Neutrophil (primary cell): ENCODE measurements around the gene TNFSF13.
"Not testable (repeated sequence)": the region's sequence is repeated elsewhere in the genome, so short reads cannot be mapped to it uniquely, and the experiment has no call there.

ENCODE experiments used
- H3K27ac ChIP-seq: fragments of 200-600 bp; sonication (generic); 2 replicates; pipeline ENCODE4 v1.5.1; 2016; ENCODE audit warnings: mild to moderate bottlenecking, moderate library complexity
- H3K27me3 ChIP-seq: fragments of 200-600 bp; sonication (generic); 2 replicates; pipeline ENCODE4 v1.6.0; 2016; ENCODE audit warnings: mild to moderate bottlenecking
- H3K36me3 ChIP-seq: fragments of 200-600 bp; sonication (generic); 2 replicates; pipeline ENCODE4 v1.5.1; 2017
- H3K4me1 ChIP-seq, 2 experiments: fragments of 200-600 bp in 1 of 2; sonication (generic) in 1 of 2; 1 replicate in 1 of 2; 2 replicates in 1 of 2; pipeline versions ENCODE4 v1.5.1 to v1.6.1; 2013 to 2016; ENCODE audit warnings: low read depth in 1 of 2, low read length in 1 of 2, mild to moderate bottlenecking in 1 of 2, moderate library complexity in 1 of 2; ENCODE audit not compliant: control insufficient read depth in 1 of 2, insufficient read depth in 1 of 2
- H3K4me3 ChIP-seq, 2 experiments: fragments of 200-600 bp in 1 of 2; sonication (generic) in 1 of 2; 1 replicate in 1 of 2; 2 replicates in 1 of 2; pipeline ENCODE4 v1.5.1; 2013 to 2016; ENCODE audit warnings: low read depth in 1 of 2, low read length in 1 of 2, mild to moderate bottlenecking in 1 of 2, moderate library complexity in 1 of 2
- H3K9me3 ChIP-seq: fragments of 200-600 bp; sonication (generic); 2 replicates; pipeline ENCODE4 v1.5.1; 2016
- CTCF ChIP-seq: fragments of 200-600 bp; sonication (generic); IDR thresholded peaks from 2 replicates; pipeline ENCODE4 v1.5.1; 2016; ENCODE audit warnings: antibody characterized with exemption

TNFSF13 gene

DNA sequence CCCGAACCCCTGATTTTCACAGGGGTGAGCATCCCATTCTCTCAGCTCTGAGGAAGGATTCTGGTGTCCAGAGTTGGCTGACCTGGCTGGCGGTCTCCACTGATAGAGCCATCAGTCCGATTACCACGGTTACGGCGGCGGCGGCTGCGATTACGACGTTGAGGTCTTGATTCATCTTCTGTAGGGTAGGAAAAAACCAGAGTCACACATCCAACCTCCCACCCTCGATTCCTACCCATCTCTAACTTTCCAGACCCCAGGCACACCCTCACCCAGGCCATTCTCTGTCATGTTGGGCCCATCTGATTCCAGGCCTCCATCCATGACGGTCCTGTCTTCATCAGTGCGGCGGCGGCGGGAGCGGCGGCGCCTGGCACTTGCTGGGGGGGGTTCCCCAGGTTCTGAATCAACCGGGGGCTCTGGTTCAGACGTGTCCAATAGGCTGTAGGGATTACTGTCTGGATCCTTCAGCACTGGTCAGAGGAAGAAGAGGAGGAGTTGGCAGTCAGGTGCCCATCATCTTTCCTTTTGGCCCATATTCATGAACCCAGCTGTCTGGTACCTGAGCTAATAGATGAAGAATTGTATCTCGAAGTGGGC is 34.0 kb downstream of the TNFSF13 start:
- H3K4me3 ChIP-seq = no peak overlapping the region
- no peaks in the 10 kb centered on the region for H3K9me3 ChIP-seq
- no peak for TF ChIP-seq CTCF
- H3K36me3 ChIP-seq = peaks cover 88% of the 10 kb centered on the region
- no peak overlapping the region for H3K27ac ChIP-seq
- peaks cover 7 to 14% of the 10 kb centered on the region in 2 experiments for H3K4me1 ChIP-seq
- H3K27me3 ChIP-seq = no peaks in the 10 kb centered on the region

- no peak for TF ChIP-seq CTCF
- H3K4me3 ChIP-seq = no peak overlapping the region
- H3K36me3 ChIP-seq = peaks cover 86% of the 10 kb centered on the region
- no peak overlapping the region for H3K27ac ChIP-seq
- H3K27me3 ChIP-seq = no peaks in the 10 kb centered on the region
- peaks cover 7% of the 10 kb centered on the region in 2 experiments for H3K4me1 ChIP-seq
- H3K9me3 ChIP-seq = no peaks in the 10 kb centered on the region
Measured at GRCh38 chr17:7593296-7593695, 34.7 kb downstream of the TNFSF13 start.

- H3K4me3 ChIP-seq, H3K27me3 ChIP-seq, H3K9me3 ChIP-seq, H3K4me1 ChIP-seq, H3K27ac ChIP-seq: not testable (repeated sequence)
- peaks cover 98% of the 10 kb centered on the region for H3K36me3 ChIP-seq
Measured at GRCh38 chr17:7597561-7597960, 39.0 kb downstream of the TNFSF13 start.

DNA sequence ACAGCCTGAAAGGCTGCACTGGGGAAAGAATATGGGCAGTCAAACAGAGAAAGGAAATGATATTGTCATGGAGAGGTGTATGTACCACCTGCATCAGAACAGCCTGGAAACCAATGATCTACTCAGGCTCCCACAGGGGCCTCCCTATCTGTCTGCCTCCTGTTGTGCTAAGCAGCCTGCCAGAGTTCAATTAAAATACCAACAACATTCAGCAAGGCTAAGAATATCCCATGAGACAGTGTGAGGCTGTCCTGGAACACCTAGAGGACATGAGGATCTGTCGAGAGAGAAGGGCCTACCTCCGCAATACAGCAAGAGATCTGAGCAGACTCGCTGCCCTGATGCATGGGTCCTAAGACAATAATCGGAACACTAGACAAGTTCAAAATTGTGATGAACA is 47.7 kb downstream of the TNFSF13 start:
- no peak overlapping the region for H3K27ac ChIP-seq
- no peak overlapping the region for H3K4me3 ChIP-seq
- TF ChIP-seq CTCF = no peak
- no peaks in the 10 kb centered on the region for H3K9me3 ChIP-seq
- no peaks in the 10 kb centered on the region for H3K4me1 ChIP-seq
- H3K36me3 ChIP-seq = peaks cover 44% of the 10 kb centered on the region
- H3K27me3 ChIP-seq = no peaks in the 10 kb centered on the region

DNA sequence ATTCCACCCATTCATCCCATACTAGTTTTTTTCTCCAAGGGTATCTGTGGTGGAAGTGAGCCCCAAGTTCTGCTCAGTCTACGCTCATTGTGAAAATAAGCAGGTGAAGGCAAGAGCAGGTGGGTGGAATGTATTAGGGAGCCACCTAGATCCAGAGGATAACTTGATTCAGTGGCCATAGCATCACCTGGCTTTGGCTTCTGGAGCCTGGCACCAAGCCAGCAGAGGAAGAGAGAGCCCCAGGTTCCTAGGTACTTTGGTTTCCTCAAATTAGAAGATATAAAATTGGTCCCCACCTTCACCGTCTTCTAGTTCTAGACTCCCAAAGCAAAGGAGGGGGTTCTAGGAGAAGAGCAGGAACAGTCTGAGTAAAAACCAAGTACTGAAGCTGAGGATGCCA is 52.1 kb downstream of the TNFSF13 start:
- no peak overlapping the region for H3K4me3 ChIP-seq
- H3K27me3 ChIP-seq = no peaks in the 10 kb centered on the region
- peaks cover under 1% of the 10 kb centered on the region for H3K36me3 ChIP-seq
- H3K4me1 ChIP-seq = peaks cover 16 to 24% of the 10 kb centered on the region in 2 experiments
- no peak for TF ChIP-seq CTCF
- no peaks in the 10 kb centered on the region for H3K9me3 ChIP-seq
- H3K27ac ChIP-seq = no peak overlapping the region
